Medulla oblongata (tissue), 1 donor: Measurements from ENCODE around the gene PNPLA1.

ENCODE experiments used
- DNase-seq: peaks from one replicate; pipeline ENCODE4 v3.0.0-alpha.2; 2015; ENCODE audit errors: extremely low spot score

Gene PNPLA1

DNA sequence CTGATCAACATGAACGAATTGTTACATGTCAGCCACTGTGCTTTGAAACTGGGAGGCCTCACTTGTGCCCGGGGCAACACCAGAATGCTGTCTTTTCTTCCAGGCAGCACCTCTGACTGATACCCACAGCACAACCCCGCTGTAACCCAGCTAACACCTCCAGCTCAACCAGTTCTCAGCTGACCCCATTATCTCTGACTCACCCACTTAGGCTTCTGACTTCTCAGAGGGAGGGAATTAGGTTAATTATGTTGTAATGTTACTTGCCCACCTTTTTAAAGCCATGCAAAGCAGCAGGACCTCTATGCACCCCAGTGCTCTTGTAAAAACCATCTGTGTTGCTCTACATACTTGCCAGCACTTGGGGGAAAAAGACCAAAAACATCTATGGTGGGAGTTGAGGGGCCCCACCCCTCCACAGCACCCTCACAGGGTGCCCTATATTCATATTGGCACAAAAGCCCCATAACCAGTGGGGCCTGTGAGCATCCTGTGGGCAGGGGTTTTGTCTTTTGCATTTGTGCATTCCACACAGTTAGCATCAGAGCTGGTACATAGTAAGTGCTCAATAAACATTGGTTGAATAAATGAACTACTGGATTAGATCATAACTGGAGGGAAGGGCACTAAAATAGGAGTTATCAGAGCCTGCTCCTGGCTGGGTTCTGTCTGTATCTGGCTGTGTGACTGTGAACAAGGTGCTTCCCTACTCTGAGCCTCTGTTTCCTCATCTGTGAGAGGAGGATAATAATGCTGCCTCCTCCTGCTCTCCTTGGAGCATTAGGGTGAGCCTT is 44.6 kb downstream of the PNPLA1 start:
- no peak for DNase-seq

- no peak for DNase-seq
Observed at GRCh38 chr6:36315921-36316320, 46.1 kb downstream of the PNPLA1 start.

DNA sequence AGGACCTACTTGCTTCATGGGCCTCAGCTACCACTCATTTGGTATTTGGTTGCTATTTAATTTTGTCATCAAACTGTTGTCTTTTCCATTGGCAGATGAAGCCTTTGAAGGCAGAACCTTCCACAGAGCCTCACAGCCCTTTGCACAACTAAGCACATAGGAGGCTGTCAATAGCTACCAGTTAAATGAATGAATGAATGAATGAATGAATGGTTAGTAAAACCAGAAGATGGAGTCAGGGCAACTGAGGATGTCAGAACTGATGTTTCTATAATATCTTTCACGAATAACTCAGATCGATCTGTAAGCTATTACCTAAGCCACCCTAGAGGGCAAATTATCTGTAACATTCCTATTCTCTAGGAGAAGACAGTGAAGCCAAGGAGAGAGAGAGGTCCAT is 47.8 kb downstream of the PNPLA1 start:
- DNase-seq = no peak

DNA sequence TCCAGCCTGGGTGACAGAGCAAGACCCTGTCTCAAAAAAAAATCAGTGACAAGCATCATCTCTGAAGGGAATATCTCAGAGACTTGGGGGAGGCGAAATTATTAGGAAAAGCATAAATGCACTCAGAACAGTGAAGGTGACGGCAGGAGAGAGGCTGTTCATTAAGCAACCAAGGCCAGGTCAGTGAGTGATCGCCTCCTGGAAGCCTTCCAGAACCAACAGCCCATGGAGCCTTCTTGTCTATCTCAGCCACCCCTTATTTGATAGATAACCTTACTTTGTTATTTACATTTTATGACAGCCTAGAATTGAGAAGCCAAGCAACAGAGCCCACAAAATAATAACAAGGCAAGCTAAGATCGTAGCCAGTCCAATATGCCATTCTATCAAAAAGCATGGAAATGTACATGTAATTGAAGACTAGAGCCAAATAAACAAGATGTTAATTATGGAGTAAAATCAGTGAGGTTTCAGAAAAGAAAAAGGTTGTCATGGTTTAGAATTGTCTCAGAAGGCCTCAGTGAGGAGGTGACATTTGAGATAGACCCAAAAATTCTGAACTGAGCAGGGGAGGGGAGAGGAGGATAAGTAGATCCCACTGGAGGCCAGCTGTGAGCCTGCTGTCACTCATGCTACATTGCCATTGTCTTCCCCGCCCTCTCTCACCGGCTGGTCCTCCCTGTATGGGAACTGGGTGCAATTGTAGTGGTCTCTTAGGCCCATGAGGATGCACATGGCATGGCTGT is 49.0 kb downstream of the PNPLA1 start:
- DNase-seq = no peak

GRCh38 chr6:36319436-36319762 is 49.5 kb downstream of the PNPLA1 start:
- DNase-seq = no peak

- no peak for DNase-seq
Observed at GRCh38 chr6:36319821-36320220, 50.0 kb downstream of the PNPLA1 start.

DNA sequence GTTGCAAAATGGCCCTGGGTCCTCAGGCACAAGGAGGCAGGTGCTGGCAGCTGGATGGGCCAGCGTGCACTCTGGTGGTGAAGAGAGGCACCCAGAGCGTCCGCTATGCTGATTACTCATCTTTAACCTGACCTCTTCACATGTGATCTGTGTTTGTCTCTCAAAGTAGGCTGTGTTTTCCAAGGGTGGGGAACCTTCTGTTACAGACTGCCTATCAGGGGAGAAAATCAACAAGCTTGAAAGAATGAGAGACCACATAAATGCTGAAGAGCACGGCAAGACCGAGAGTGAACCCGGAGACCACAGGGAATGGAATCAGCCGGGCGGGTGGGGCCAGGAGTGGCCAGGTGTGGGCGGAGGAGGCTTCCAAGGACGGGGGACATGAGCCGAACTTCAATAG is 50.6 kb downstream of the PNPLA1 start:
- DNase-seq = no peak

- DNase-seq = no peak
Observed at GRCh38 chr6:36322591-36322990, 52.7 kb downstream of the PNPLA1 start.

DNA sequence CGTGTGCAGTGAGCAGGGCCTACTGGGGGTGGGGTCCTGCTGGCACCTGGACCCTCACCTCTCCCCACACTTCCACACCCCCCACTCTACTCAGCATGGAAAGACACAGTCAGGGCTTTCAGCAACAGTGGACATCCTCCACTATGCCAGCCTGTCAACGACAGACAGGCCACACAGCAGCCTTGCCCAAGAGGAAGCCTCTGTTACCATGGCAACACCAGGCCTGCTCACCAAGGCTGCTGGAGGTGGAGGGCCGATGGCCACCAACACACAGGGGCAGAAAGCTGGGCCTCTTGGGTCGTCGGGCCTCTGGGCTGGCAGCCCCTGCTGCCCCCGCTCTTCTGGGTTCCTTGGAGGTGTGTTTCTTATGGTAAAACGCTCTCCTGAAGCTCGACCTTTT is 53.2 kb downstream of the PNPLA1 start:
- DNase-seq = no peak

DNA sequence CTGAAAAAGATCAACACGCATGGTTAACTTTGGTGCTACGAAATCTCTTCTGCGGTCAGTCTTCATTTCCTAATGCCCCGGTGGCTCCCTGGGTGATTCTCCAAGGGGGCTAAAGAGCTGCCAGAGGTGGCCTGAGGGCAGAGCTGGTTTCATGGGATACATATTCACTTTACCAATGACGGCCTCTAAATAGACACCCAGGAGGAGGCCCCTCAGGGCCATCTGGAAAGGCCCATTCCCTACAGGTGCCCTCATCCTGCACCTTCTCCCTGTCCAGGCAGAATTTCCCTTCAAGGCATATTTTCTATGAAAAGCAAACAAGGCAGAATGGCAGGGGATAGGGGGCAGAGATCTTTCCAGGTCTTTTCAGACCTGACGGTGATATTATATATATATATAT is 54.3 kb downstream of the PNPLA1 start:
- DNase-seq = no peak

DNA sequence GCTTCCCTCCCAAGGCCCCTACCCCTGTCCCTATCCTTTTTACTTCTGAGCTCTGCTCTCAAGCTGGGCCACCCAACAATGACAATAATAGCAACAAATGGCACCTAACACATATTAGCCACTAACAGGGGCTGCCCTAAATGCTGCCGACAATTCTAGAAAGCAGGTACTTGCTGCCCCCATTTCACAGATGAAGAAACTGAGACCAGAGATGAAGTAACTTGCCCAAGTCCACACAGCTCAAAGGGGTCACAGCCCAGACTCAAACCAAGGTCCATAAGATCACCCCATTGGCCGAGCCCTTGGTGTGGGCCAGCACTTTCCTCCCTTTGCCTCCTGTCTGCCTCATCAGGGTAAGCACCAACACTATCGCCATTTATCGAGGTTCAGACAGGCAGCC is 54.9 kb downstream of the PNPLA1 start:
- DNase-seq = no peak

DNA sequence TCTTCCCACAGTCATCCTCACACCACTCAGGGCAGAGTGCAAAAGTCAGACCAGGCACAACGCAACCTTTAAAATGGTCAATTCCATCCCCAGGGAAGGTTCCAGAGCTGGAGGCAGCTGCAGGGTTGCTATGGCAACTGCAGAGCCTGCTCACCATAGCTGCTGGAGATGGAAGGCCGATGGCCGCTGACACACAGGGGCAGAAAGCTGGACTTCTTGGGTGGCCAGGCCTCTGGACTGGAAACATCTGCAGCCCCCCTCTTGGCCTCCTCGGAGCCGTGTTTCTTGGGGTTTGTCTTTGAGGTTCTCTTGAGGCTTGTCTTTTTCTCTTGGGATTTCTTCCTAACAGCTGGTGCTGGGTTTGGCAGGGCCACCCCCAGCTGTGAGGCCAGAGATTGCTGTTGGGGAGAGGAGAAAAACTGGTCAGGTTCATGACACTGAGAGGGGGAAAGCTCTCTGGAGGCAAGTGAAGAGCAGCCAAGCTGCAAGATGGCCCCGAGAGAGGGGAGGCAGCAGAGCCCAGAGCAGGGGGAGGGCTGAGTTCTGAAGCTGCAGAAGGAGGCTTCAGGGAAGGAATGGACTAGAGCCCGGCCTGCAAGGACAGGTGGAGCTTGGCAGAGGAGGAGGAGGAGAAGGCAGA is 56.6 kb downstream of the PNPLA1 start:
- peak; percentile 47 for DNase-seq

GRCh38 chr6:36327226-36327918 is 57.5 kb downstream of the PNPLA1 start:
- no peak for DNase-seq

- DNase-seq = no peak
Observed at GRCh38 chr6:36327919-36328236, 58.0 kb downstream of the PNPLA1 start.

GRCh38 chr6:36328600-36328999 is 58.7 kb downstream of the PNPLA1 start:
- DNase-seq = no peak

- DNase-seq = no peak
Observed at GRCh38 chr6:36329798-36330291, 60.0 kb downstream of the PNPLA1 start.

- no peak for DNase-seq
Observed at GRCh38 chr6:36330366-36330765, 60.5 kb downstream of the PNPLA1 start.

DNA sequence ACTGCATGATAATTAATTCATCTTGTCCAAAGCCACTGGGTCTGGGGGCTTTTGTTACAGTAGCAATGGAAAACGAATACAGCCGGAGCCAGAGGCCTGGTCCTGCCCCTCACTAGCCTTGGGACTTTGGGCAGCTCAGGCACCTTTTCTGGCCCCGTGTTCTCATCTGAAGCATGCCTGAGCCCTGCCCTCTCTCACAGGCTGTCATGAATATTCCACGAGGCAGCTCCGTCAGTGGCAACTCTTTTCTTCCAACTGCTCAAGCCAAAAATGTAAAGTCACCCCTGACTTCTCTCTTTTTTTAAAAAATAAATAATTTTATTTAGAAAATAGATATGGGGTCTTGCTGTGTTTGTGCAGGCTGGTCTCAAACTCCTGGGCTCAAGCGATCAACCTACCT is 61.5 kb downstream of the PNPLA1 start:
- DNase-seq = no peak

DNA sequence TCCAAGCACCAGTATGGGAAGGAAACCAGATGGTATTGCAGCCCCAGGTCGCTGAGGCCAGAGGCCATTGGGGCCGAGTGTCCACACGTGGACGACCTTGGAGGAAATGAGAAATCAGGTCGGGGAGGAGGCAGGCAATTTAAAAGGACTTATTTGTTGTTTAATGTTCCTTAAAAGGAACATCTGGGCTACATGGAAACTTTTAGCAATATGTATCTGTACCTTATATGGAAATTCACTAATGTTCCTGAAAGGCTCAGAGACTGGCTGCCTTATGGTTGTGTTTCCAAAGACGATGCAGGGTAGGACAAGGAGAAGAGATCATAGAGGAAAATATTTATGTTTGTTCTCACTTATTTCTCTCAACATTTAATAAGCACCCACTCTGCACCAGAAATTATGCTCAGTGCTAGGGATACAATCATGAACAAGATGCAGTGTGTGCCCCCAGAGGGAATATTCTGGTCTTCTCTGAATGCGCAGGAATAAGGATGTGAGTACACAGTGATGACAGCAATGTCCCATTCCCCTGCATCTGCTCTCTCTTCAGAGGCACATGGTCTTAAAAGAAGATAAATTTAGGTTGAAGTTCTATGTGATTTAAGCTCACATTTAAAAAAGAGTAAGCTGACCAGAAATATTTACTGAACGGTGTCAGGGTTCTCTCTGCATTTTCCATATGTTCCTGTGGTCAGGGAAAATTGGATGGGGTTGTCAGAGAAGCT is 63.5 kb downstream of the PNPLA1 start:
- DNase-seq = no peak

GRCh38 chr6:36333931-36334725 is 64.3 kb downstream of the PNPLA1 start:
- no peak for DNase-seq
